Measurements from ENCODE around the gene SGO2. TPM values are rescaled to one million over a fixed set of nuclear protein-coding genes. Genes with fewer than 3 reads are reported as not detected.
A peak's percentile ranks its signal among the peaks of the same experiment; 100 is the strongest.

The SGO2 gene
- total and polyA plus RNA-seq, 2 donors (not counting 1 experiment from before 2014, with no cell fraction given) = 0.89 to 5.3 TPM

DNA sequence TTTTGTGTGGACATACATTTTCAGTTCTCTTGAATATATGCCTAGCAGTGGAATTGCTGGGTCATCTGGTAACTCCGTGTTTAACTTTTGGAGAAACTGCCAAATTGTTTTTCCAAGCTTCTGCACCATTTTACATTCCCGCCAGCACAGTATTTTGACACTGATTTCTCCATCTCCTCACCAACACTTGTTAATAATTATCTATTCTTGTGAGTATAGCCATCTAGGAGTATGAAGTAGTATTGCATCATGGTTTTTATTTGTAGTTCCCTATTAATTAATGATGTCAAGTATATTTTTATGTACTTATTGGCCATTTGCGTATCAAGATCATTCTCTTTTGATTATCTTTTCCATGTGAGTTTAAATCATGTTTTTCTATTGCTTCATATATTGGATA is 41.9 kb downstream of the SGO2 start:
- H3K4me1 Mint-ChIP-seq = no peaks in the 10 kb centered on the region
- ATAC-seq (ENCODE audit: low read depth) (no peak), DNase-seq (no peak)
- Histone ChIP-seq H3K27ac (ENCODE audit: low read length in 2 of 2) (no peak overlapping the region), H2AFZ (ENCODE audit: insufficient read depth, low read depth, low read length, poor library complexity, severe bottlenecking) (no peak overlapping the region), H3K36me3 (replicated peaks in 1 of 2; ENCODE audit: control extremely low read depth in 1 of 2, control insufficient read depth in 1 of 2, extremely low read depth in 1 of 2, insufficient read depth in 2 of 2, low read length in 1 of 2) (no peaks in the 10 kb centered on the region), H3K4me2 (replicated peaks; ENCODE audit: low read depth, low read length, poor library complexity, severe bottlenecking) (no peak overlapping the region), H3K27me3 (replicated peaks in 1 of 4; ENCODE audit: control extremely low read depth in 1 of 4, control insufficient read depth in 3 of 4, insufficient read depth in 4 of 4, low read length in 3 of 4) (no peaks in the 10 kb centered on the region), H4K20me1 (ENCODE audit: control insufficient read depth, insufficient read depth, low read length, poor library complexity, severe bottlenecking) (no peaks in the 10 kb centered on the region), H3K79me2 (ENCODE audit: control insufficient read depth, insufficient read depth, low read length) (no peaks in the 10 kb centered on the region), H3K4me1 (ENCODE audit: control insufficient read depth in 2 of 2, insufficient read depth in 2 of 2, low read length in 2 of 2) (no peaks in the 10 kb centered on the region), H3K9ac (ENCODE audit: low read length) (no peak overlapping the region), H3K4me3 (ENCODE audit: control extremely low read depth in 1 of 5, extremely low read depth in 1 of 5, insufficient read depth in 1 of 5, low read depth in 2 of 5, low read length in 4 of 5) (no peak overlapping the region), H3K9me3 (ENCODE audit: control extremely low read depth in 1 of 3, control insufficient read depth in 2 of 3, insufficient read depth in 1 of 3, low read length in 2 of 3) (no peaks in the 10 kb centered on the region)
- H3K27me3 Mint-ChIP-seq = no peaks in the 10 kb centered on the region
- no peak overlapping the region for H3K4me3 Mint-ChIP-seq
- no peaks in the 10 kb centered on the region for H3K9me3 Mint-ChIP-seq (ENCODE audit: insufficient read depth)
- no CpG with 5 or more reads among the region's 3 CpGs for WGBS (ENCODE audit: insufficient coverage)
- ChIA-PET CTCF (no interaction called here), POLR2A (no interaction called here)
- TF ChIP-seq EZH2 (IDR thresholded peaks at IDR 0.05; ENCODE audit: borderline replicate concordance, insufficient read depth, low read depth, low read length, poor library complexity, severe bottlenecking) = no peak
- TF ChIP-seq, protein P1, sequence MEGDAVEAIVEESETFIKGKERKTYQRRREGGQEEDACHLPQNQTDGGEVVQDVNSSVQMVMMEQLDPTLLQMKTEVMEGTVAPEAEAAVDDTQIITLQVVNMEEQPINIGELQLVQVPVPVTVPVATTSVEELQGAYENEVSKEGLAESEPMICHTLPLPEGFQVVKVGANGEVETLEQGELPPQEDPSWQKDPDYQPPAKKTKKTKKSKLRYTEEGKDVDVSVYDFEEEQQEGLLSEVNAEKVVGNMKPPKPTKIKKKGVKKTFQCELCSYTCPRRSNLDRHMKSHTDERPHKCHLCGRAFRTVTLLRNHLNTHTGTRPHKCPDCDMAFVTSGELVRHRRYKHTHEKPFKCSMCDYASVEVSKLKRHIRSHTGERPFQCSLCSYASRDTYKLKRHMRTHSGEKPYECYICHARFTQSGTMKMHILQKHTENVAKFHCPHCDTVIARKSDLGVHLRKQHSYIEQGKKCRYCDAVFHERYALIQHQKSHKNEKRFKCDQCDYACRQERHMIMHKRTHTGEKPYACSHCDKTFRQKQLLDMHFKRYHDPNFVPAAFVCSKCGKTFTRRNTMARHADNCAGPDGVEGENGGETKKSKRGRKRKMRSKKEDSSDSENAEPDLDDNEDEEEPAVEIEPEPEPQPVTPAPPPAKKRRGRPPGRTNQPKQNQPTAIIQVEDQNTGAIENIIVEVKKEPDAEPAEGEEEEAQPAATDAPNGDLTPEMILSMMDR (IDR thresholded peaks at IDR 0.05) = no peak
- intact Hi-C loops (cut with micrococcal nuclease) = no loop called here
- H3K27ac Mint-ChIP-seq = no peak overlapping the region

DNA sequence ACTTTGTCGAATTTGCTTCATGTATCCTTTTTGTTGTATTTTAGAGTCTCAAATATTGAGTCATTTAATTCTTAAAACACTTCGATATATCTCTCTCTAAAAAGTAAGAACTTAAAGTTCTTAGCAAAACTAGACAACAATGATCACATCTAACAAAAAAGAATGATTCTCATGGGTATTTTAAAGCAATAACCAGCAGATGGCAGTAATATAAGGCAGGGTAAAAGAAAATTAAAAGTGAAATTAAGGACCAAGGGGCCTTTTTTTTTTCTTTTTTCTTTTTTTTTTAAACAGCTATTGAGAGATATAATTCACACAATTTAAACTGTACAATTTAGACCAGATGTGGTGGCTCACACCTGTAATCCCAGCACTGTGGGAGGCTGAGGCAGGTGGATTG is 50.0 kb downstream of the SGO2 start:
- WGBS (ENCODE audit: insufficient coverage) = no CpG with 5 or more reads among the region's 2 CpGs
- ChIA-PET POLR2A (no interaction called here), CTCF (interaction anchor here (0.9 to 1.3 kb wide), 2 partner anchors 28 to 127 kb away, joined by 3 read pairs; no protein-coding TSS in a partner anchor)
- Histone ChIP-seq H4K20me1 (ENCODE audit: control insufficient read depth, insufficient read depth, low read length, poor library complexity, severe bottlenecking) (no peaks in the 10 kb centered on the region), H3K4me2 (replicated peaks; ENCODE audit: low read depth, low read length, poor library complexity, severe bottlenecking) (no peak overlapping the region), H3K4me3 (ENCODE audit: control extremely low read depth in 1 of 5, extremely low read depth in 1 of 5, insufficient read depth in 1 of 5, low read depth in 2 of 5, low read length in 4 of 5) (no peak overlapping the region), H3K9ac (ENCODE audit: low read length) (no peak overlapping the region), H3K36me3 (replicated peaks in 1 of 2; ENCODE audit: control extremely low read depth in 1 of 2, control insufficient read depth in 1 of 2, extremely low read depth in 1 of 2, insufficient read depth in 2 of 2, low read length in 1 of 2) (no peaks in the 10 kb centered on the region), H3K27ac (ENCODE audit: low read length in 2 of 2) (no peak overlapping the region), H3K79me2 (ENCODE audit: control insufficient read depth, insufficient read depth, low read length) (no peaks in the 10 kb centered on the region), H3K9me3 (ENCODE audit: control extremely low read depth in 1 of 3, control insufficient read depth in 2 of 3, insufficient read depth in 1 of 3, low read length in 2 of 3) (no peaks in the 10 kb centered on the region), H3K27me3 (replicated peaks in 1 of 4; ENCODE audit: control extremely low read depth in 1 of 4, control insufficient read depth in 3 of 4, insufficient read depth in 4 of 4, low read length in 3 of 4) (no peaks in the 10 kb centered on the region), H2AFZ (ENCODE audit: insufficient read depth, low read depth, low read length, poor library complexity, severe bottlenecking) (no peak overlapping the region), H3K4me1 (ENCODE audit: control insufficient read depth in 2 of 2, insufficient read depth in 2 of 2, low read length in 2 of 2) (no peaks in the 10 kb centered on the region)
- H3K27me3 Mint-ChIP-seq = no peaks in the 10 kb centered on the region
- no peaks in the 10 kb centered on the region for H3K9me3 Mint-ChIP-seq (ENCODE audit: insufficient read depth)
- intact Hi-C loops (cut with micrococcal nuclease) = loop anchor here (1.0 to 5.0 kb wide), 3 partner anchors 126 to 493 kb away; partner anchors contain the start of gene BZW1
- ATAC-seq (ENCODE audit: low read depth) (no peak), DNase-seq (peak; percentile 23)
- TF ChIP-seq, protein P1 (IDR thresholded peaks at IDR 0.05) = peak; percentile 59
- TF ChIP-seq EZH2 (IDR thresholded peaks at IDR 0.05; ENCODE audit: borderline replicate concordance, insufficient read depth, low read depth, low read length, poor library complexity, severe bottlenecking) = no peak
- no peak overlapping the region for H3K4me3 Mint-ChIP-seq
- no peak overlapping the region for H3K27ac Mint-ChIP-seq
- no peaks in the 10 kb centered on the region for H3K4me1 Mint-ChIP-seq
